Measurements from ENCODE around the gene RPL35.

Gene RPL35

GRCh38 chr9:124884376-124884775 lies 22.6 kb upstream of the RPL35 start:
- H3K27ac ChIP-seq, result no peak overlapping the region
- TF ChIP-seq CTCF (conservative IDR thresholded peaks at IDR 0.05), result no peak

GRCh38 chr9:124882231-124882630 lies 20.5 kb upstream of the RPL35 start:
- no peak for TF ChIP-seq CTCF (conservative IDR thresholded peaks at IDR 0.05)
- H3K27ac ChIP-seq, result no peak overlapping the region

GRCh38 chr9:124881138-124881743 lies 19.5 kb upstream of the RPL35 start:
- H3K27ac ChIP-seq, result no peak overlapping the region
- no peak for TF ChIP-seq CTCF (conservative IDR thresholded peaks at IDR 0.05)

- no peak overlapping the region for H3K27ac ChIP-seq
Measured at GRCh38 chr9:124880501-124880900, 18.7 kb upstream of the RPL35 start.

GRCh38 chr9:124879226-124879625 lies 17.5 kb upstream of the RPL35 start:
- no peak for TF ChIP-seq CTCF (conservative IDR thresholded peaks at IDR 0.05)
- H3K27ac ChIP-seq, result peak overlapping the region; percentile 26; the same call in 1 of the 2 replicates

More at GRCh38 chr9:124880501-124880900, 18.7 kb upstream of the RPL35 start:
- no peak for TF ChIP-seq CTCF (conservative IDR thresholded peaks at IDR 0.05)

GRCh38 chr9:124878518-124878917 lies 16.8 kb upstream of the RPL35 start:
- TF ChIP-seq CTCF (conservative IDR thresholded peaks at IDR 0.05), result no peak
- peak overlapping the region; percentile 26; the same call in 1 of the 2 replicates for H3K27ac ChIP-seq

- peak overlapping the region; percentile 26; the same call in 1 of the 2 replicates for H3K27ac ChIP-seq
- TF ChIP-seq CTCF (conservative IDR thresholded peaks at IDR 0.05), result no peak
Measured at GRCh38 chr9:124878021-124878420, 16.3 kb upstream of the RPL35 start.
